Kidney epithelial cell (primary cell): ENCODE measurements around the gene NT5C3B. TPM values are rescaled to one million over a fixed set of nuclear protein-coding genes. Genes with fewer than 3 reads are reported as not detected.

Experiments
- DNase-seq: peaks from one replicate; pipeline ENCODE4 v3.0.0-alpha.2; 2010; ENCODE audit warnings: low read depth
- H3K27me3 ChIP-seq: 2 replicates; pipeline ENCODE4 v1.6.0; 2011; ENCODE audit warnings: low read length; ENCODE audit not compliant: control insufficient read depth, insufficient read depth
- H3K36me3 ChIP-seq: 2 replicates; pipeline ENCODE4 v1.5.1; 2011; ENCODE audit warnings: low read length; ENCODE audit not compliant: control insufficient read depth, insufficient read depth
- H3K4me3 ChIP-seq: 2 replicates; pipeline ENCODE4 v1.5.1; 2011; ENCODE audit warnings: low read depth, mild to moderate bottlenecking, control low read depth, low read length
- total RNA-seq: library from RNA; depleted of rRNA; stranded (reverse); fragments of >200 nt; gene quantifications from 2 replicates; pipeline ENCODE4 v1.2.3, GENCODE V29; 2015
- TF ChIP-seq, protein P1 (sequence below): IDR thresholded peaks from 2 replicates; pipeline ENCODE4 v1.5.1; 2011; ENCODE audit warnings: mild to moderate bottlenecking, moderate library complexity, low read length, control low read depth, inconsistent platforms; ENCODE audit not compliant: insufficient read depth, poor library complexity, severe bottlenecking

The NT5C3B gene
- total RNA-seq, 1 donor from 2014 or later: 61.5 TPM

DNA sequence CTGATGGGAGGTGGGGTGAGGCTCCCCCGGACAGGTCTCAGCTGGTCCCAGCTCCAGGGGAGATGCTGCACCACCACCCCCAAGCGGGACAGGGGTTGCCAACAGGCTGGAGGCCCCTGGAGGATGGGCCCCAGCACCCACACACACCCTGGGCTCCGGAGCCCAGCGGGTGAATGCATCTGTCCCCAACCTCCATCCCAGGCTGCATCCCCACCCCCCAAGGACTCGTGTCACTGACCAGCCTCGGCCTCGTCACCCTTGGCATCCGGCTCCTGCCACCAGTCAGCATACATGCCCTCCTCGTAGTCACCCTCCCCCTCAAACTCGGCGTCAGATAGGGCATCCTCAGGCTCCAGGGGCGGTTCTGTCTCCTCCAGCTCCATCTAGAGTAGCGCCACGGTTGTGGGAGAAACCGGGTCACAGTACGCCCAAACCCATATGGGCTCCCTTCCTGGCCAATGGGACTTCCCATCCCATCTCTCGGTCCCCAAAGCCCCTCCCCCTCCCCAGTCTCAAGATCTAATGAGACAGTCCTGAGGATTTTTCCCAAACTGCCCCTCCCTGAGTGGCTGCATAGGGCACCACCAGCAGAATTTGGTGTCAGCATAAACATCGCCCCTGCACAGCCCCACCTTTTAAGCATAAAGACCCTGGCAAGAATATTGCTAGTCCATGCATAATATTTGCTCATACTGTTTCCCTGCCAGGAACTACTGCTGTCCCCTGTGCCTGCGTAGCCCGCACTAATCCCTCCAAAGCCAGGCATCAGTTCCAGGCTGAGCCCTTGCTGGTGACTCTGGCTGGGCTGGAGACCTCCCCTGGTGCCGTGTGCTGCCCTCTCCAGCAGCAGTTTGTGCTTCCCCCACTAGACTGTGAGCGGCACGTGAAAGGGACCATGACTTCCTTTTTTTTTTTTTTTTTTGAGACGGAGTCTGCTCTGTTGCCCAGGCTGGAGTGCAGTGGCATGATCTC, 32.7 kb downstream of the NT5C3B start:
- no peak overlapping the region for H3K4me3 ChIP-seq
- H3K27me3 ChIP-seq: no peaks in the 10 kb centered on the region
- TF ChIP-seq, protein P1, sequence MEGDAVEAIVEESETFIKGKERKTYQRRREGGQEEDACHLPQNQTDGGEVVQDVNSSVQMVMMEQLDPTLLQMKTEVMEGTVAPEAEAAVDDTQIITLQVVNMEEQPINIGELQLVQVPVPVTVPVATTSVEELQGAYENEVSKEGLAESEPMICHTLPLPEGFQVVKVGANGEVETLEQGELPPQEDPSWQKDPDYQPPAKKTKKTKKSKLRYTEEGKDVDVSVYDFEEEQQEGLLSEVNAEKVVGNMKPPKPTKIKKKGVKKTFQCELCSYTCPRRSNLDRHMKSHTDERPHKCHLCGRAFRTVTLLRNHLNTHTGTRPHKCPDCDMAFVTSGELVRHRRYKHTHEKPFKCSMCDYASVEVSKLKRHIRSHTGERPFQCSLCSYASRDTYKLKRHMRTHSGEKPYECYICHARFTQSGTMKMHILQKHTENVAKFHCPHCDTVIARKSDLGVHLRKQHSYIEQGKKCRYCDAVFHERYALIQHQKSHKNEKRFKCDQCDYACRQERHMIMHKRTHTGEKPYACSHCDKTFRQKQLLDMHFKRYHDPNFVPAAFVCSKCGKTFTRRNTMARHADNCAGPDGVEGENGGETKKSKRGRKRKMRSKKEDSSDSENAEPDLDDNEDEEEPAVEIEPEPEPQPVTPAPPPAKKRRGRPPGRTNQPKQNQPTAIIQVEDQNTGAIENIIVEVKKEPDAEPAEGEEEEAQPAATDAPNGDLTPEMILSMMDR: no peak
- H3K36me3 ChIP-seq: peaks cover 1% of the 10 kb centered on the region
- DNase-seq: no peak

DNA sequence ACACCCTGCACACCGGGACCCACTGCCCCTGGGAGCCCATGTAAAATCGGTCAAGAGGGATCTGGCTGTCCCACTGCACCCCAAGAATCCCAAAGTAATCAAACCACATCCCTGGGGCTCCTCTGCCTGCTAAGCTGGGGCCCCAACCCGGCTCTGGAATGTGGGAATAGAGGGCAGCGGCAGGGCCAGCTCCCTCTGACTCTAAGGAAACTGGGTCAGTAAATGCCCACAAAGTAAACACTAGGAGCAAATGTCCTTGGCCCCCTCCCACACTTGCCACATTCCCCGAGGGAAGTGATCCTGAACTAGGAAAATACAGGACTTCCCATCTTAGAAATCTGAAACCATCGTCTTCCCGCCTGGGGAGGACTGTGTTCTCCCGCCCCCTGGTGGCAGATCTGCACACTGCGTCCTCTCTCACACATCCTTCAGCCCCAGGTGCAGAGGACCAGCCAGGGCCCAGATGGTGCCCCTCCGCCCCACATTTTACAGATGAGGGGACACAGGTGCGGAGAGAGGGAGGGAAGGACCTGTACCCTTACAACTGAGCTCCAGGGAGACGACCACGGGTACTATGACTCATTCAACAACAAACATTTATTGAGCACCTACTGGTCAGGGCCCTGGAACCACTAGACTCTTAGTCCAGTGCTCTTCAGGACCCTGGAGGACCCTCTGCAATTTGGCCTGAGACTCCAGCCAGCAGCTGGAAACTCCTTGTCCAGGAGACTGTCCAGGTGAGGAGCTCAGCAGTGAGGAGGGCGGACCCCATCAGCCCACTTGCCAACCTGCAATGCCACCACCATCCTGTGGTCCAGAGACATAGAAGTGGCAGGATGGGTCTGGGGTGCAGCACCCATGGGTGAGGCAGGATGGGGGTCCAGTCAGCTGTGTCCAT, 34.4 kb downstream of the NT5C3B start:
- no peak for DNase-seq
- no peaks in the 10 kb centered on the region for H3K27me3 ChIP-seq
- H3K4me3 ChIP-seq: no peak overlapping the region
- peaks cover 1% of the 10 kb centered on the region for H3K36me3 ChIP-seq
- TF ChIP-seq, protein P1: peak; percentile 95

DNA sequence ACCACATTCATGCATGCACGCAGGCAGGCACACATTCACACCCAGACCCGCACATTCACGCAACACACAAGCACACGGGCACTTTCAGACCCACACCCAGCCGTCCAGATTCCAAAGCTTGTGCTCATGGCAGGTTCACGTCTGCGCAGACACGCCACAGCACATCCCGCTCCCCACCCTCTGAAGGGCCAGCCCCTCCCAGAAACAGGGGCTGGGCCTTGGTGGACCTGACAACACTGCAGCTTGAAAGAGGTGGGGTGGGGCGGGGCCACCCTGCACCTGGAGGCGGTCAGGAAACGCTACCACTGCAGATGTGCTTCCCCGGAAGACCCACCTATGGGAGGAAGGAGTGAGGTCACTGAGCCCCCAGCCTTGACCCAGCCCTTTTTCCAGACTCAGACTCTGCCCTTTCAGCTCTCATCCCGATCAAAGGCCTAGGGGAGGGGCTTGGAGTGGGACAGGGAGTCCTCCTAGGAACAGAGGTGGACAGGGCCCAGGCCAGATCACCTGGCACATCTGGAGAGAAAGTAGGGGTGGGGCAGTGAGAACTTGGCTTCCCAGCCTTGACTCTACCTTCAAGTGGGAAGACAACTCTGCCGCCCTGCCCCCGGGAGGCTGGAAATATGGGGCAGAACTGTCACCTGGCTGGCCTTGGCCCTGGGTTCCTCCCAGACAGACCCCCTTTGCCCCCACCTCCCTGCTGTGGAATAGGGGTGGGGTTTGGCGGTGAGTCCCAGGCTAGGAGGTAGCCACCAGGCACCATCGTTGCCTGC, 35.2 kb downstream of the NT5C3B start:
- Histone ChIP-seq H3K27me3 (no peaks in the 10 kb centered on the region), H3K4me3 (no peak overlapping the region)
- DNase-seq: no peak

DNA sequence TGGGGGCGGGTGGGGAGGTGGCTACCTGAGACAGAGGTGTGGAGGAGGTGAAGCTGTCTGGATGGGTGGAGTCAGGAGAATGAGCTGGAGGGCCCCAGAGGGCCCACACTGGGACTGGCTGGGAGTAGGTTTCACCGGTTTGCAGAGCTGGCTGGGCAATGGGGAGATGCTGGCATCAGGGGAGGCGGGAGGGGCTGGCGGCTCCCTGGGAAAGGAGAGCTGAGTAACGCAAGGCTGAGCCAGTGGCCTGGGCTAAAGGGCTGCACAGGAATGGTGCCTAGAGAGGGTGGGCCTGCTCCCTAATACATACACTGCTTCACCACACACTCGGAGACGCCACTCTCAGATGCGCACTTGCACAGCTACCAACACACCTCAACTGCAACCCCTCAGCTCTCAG, 36.7 kb downstream of the NT5C3B start:
- no peaks in the 10 kb centered on the region for H3K36me3 ChIP-seq
- H3K27me3 ChIP-seq: no peaks in the 10 kb centered on the region
- TF ChIP-seq, protein P1: no peak
- no peak for DNase-seq
- no peak overlapping the region for H3K4me3 ChIP-seq

More for the DNA sequence above, 35.2 kb downstream of the NT5C3B start:
- TF ChIP-seq, protein P1: no peak
- H3K36me3 ChIP-seq: peaks cover 1% of the 10 kb centered on the region

DNA sequence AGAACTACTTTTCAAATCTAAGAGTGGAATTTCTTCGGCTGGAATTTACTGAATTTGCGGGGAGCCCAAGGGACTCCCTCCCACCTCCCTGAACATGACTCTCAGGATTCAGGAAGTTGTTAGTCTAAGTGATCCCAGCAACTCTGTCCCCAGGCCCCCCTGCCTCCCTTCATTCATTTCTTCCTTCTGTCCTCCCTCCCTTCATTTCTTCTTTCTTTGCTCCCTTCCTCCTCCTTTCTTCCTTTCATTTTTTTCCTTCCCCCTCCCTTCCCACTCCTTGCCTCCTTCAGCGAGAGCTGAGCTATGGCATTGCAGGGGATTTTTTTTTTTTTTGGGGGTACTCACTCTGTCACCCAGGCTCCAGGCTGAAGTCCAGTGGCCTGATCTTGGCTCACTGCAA, 38.7 kb downstream of the NT5C3B start:
- no peak for DNase-seq
- no peaks in the 10 kb centered on the region for H3K27me3 ChIP-seq
- H3K4me3 ChIP-seq: no peak overlapping the region
- TF ChIP-seq, protein P1: no peak
- H3K36me3 ChIP-seq: no peaks in the 10 kb centered on the region
